Superior temporal gyrus (tissue), 1 donor: ENCODE measurements around the gene CHCT1.
"Not testable (repeated sequence)": the region's sequence is repeated elsewhere in the genome, so short reads cannot be mapped to it uniquely, and the experiment has no call there.

Source experiments
- DNase-seq: peaks from one replicate; pipeline ENCODE4 v3.0.0-alpha.2; 2016; ENCODE audit errors: extremely low spot score

CHCT1 gene

GRCh38 chr17:60398227-60398959 lies 23.9 kb upstream of the CHCT1 start:
- DNase-seq = no peak

- no peak for DNase-seq
Measured at GRCh38 chr17:60401819-60402218, 20.5 kb upstream of the CHCT1 start.

GRCh38 chr17:60403523-60403810 lies 18.8 kb upstream of the CHCT1 start:
- DNase-seq = no peak

GRCh38 chr17:60403962-60404361 lies 18.3 kb upstream of the CHCT1 start:
- no peak for DNase-seq

- DNase-seq = no peak
Measured at GRCh38 chr17:60406887-60407286, 15.4 kb upstream of the CHCT1 start.

- no peak for DNase-seq
Measured at GRCh38 chr17:60410001-60410400, 12.3 kb upstream of the CHCT1 start.

- no peak for DNase-seq
Measured at GRCh38 chr17:60412701-60413100, 9.6 kb upstream of the CHCT1 start.

- DNase-seq = no peak
Measured at GRCh38 chr17:60415146-60415545, 7.1 kb upstream of the CHCT1 start.

- DNase-seq = peak; percentile 94
Measured at GRCh38 chr17:60416368-60416925, 5.8 kb upstream of the CHCT1 start.

GRCh38 chr17:60419003-60419402 lies 3.3 kb upstream of the CHCT1 start:
- not testable (repeated sequence) for DNase-seq

- DNase-seq = not testable (repeated sequence)
Measured at GRCh38 chr17:60419875-60420274, 2.4 kb upstream of the CHCT1 start.

GRCh38 chr17:60421273-60422161 lies 772 bp upstream of the CHCT1 start:
- DNase-seq = peak; percentile 71

- no peak for DNase-seq
Measured at GRCh38 chr17:60423865-60424264, 1.6 kb downstream of the CHCT1 start.

GRCh38 chr17:60425626-60426025 lies 3.3 kb downstream of the CHCT1 start:
- no peak for DNase-seq

- no peak for DNase-seq
Measured at GRCh38 chr17:60426596-60426995, 4.3 kb downstream of the CHCT1 start.

- DNase-seq = not testable (repeated sequence)
Measured at GRCh38 chr17:60428491-60428890, 6.2 kb downstream of the CHCT1 start.

GRCh38 chr17:60430561-60430960 lies 8.3 kb downstream of the CHCT1 start:
- DNase-seq = not testable (repeated sequence)

GRCh38 chr17:60433021-60433997 lies 11.0 kb downstream of the CHCT1 start:
- not testable (repeated sequence) for DNase-seq

GRCh38 chr17:60435244-60436167 lies 13.2 kb downstream of the CHCT1 start:
- peak; percentile 99 for DNase-seq

GRCh38 chr17:60436676-60437075 lies 14.4 kb downstream of the CHCT1 start:
- DNase-seq = no peak
